ENCODE results near the gene HEG1. TPM values are rescaled to one million over a fixed set of nuclear protein-coding genes. Genes with fewer than 3 reads are reported as not detected.

The HEG1 gene
- total RNA-seq, 1 experiment from 2014 or later: 1.2 TPM

GRCh38 chr3:124969190-124969589 is 86.6 kb downstream of the HEG1 start:
- H3K9me3 ChIP-seq (ENCODE audit: low read length): no peaks in the 10 kb centered on the region
- H3K9me2 ChIP-seq (replicated peaks; ENCODE audit: low read length): no peaks in the 10 kb centered on the region
- ATAC-seq (no peak), DNase-seq (no peak)
- ChIA-PET POLR2A (ENCODE audit: unreplicated experiment) (no interaction called here), CTCF (no interaction called here)
- no peaks in the 10 kb centered on the region for H4K20me1 ChIP-seq (ENCODE audit: low read length)
- no TSS peak for BruUV-seq (replicated peaks)
- no peak overlapping the region for H2AFZ ChIP-seq (ENCODE audit: low read length)
- no peak overlapping the region for H3K4me2 ChIP-seq (ENCODE audit: low read length)
- no peaks in the 10 kb centered on the region for H3F3A ChIP-seq (ENCODE audit: low read length, unreplicated experiment)
- H3K9ac ChIP-seq (ENCODE audit: low read length): no peak overlapping the region
- no peaks in the 10 kb centered on the region for H3K79me2 ChIP-seq (ENCODE audit: low read length)
- H3K27ac ChIP-seq (ENCODE audit: low read length): no peak overlapping the region
- no peak overlapping the region for H3K4me3 ChIP-seq (ENCODE audit: low read length)
- intact Hi-C loops (cut with micrococcal nuclease): no loop called here
- no peaks in the 10 kb centered on the region for H3K36me3 ChIP-seq (ENCODE audit: low read depth, low read length)
- no peak for TF ChIP-seq EZH2 (IDR thresholded peaks at IDR 0.05; ENCODE audit: low read length, unreplicated experiment)
- TF ChIP-seq CTCF (conservative IDR thresholded peaks at IDR 0.05; ENCODE audit: low read depth, low read length): no peak
- TF ChIP-seq EZH2phosphoT487 (IDR thresholded peaks at IDR 0.05; ENCODE audit: borderline replicate concordance, low read length): no peak
- H3K4me1 ChIP-seq (ENCODE audit: insufficient read depth, low read length): no peaks in the 10 kb centered on the region
- H3K27me3 ChIP-seq (ENCODE audit: low read length): no peaks in the 10 kb centered on the region

DNA sequence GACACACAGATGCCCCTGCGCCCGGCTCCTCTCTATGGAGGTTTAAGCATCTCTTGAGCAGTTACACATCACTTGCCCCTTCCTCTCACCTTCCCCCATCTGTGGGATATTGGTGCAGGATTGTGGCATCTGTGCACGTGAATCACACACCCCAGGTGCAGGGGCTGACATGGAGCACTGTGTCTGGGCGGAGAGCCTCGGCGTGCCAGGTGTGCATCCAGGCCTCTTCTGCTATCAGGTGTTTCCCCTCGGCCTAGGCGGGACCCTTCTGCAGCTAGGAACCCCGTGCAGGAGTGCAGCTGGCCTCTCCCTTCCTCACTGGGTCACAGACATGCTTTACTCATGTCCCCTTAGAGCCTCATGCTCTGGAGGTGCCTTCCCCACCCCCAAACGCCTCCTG is 87.8 kb downstream of the HEG1 start:
- H3K79me2 ChIP-seq (ENCODE audit: low read length): no peaks in the 10 kb centered on the region
- H3K36me3 ChIP-seq (ENCODE audit: low read depth, low read length): no peaks in the 10 kb centered on the region
- ChIA-PET POLR2A (ENCODE audit: unreplicated experiment) (no interaction called here), CTCF (no interaction called here)
- H3K9ac ChIP-seq (ENCODE audit: low read length): no peak overlapping the region
- H3K9me3 ChIP-seq (ENCODE audit: low read length): no peaks in the 10 kb centered on the region
- no peaks in the 10 kb centered on the region for H3K27me3 ChIP-seq (ENCODE audit: low read length)
- no peaks in the 10 kb centered on the region for H4K20me1 ChIP-seq (ENCODE audit: low read length)
- no peaks in the 10 kb centered on the region for H3K9me2 ChIP-seq (replicated peaks; ENCODE audit: low read length)
- H3F3A ChIP-seq (ENCODE audit: low read length, unreplicated experiment): no peaks in the 10 kb centered on the region
- H2AFZ ChIP-seq (ENCODE audit: low read length): no peak overlapping the region
- H3K4me1 ChIP-seq (ENCODE audit: insufficient read depth, low read length): no peaks in the 10 kb centered on the region
- intact Hi-C loops (cut with micrococcal nuclease): no loop called here
- no peak overlapping the region for H3K4me2 ChIP-seq (ENCODE audit: low read length)
- TF ChIP-seq EZH2phosphoT487 (IDR thresholded peaks at IDR 0.05; ENCODE audit: borderline replicate concordance, low read length) (no peak), CTCF (conservative IDR thresholded peaks at IDR 0.05; ENCODE audit: low read depth, low read length) (no peak), EZH2 (IDR thresholded peaks at IDR 0.05; ENCODE audit: low read length, unreplicated experiment) (no peak)
- ATAC-seq (no peak), DNase-seq (no peak)
- no TSS peak for BruUV-seq (replicated peaks)
- H3K4me3 ChIP-seq (ENCODE audit: low read length): no peak overlapping the region
- no peak overlapping the region for H3K27ac ChIP-seq (ENCODE audit: low read length)

- H4K20me1 ChIP-seq (ENCODE audit: low read length): no peaks in the 10 kb centered on the region
- no peaks in the 10 kb centered on the region for H3F3A ChIP-seq (ENCODE audit: low read length, unreplicated experiment)
- BruUV-seq (replicated peaks): no TSS peak
- no peaks in the 10 kb centered on the region for H3K79me2 ChIP-seq (ENCODE audit: low read length)
- TF ChIP-seq CTCF (conservative IDR thresholded peaks at IDR 0.05; ENCODE audit: low read depth, low read length) (no peak), EZH2phosphoT487 (IDR thresholded peaks at IDR 0.05; ENCODE audit: borderline replicate concordance, low read length) (no peak), EZH2 (IDR thresholded peaks at IDR 0.05; ENCODE audit: low read length, unreplicated experiment) (no peak)
- ChIA-PET POLR2A (ENCODE audit: unreplicated experiment) (no interaction called here), CTCF (no interaction called here)
- no peak overlapping the region for H2AFZ ChIP-seq (ENCODE audit: low read length)
- no peak for DNase-seq
- no peak overlapping the region for H3K9ac ChIP-seq (ENCODE audit: low read length)
- no peak overlapping the region for H3K27ac ChIP-seq (ENCODE audit: low read length)
- no peaks in the 10 kb centered on the region for H3K36me3 ChIP-seq (ENCODE audit: low read depth, low read length)
- H3K4me1 ChIP-seq (ENCODE audit: insufficient read depth, low read length): no peaks in the 10 kb centered on the region
- no peaks in the 10 kb centered on the region for H3K9me2 ChIP-seq (replicated peaks; ENCODE audit: low read length)
- H3K4me3 ChIP-seq (ENCODE audit: low read length): no peak overlapping the region
- no peak for ATAC-seq
- H3K4me2 ChIP-seq (ENCODE audit: low read length): no peak overlapping the region
- H3K27me3 ChIP-seq (ENCODE audit: low read length): no peaks in the 10 kb centered on the region
- intact Hi-C loops (cut with micrococcal nuclease): no loop called here
- no peaks in the 10 kb centered on the region for H3K9me3 ChIP-seq (ENCODE audit: low read length)
These were observed 89.0 kb downstream of the HEG1 start for GRCh38 chr3:124966521-124967445.
